WTC11 (cell line): ENCODE results near the gene KBTBD2.

Experiments used
- CREM ChIP-seq: sonication (generic); formaldehyde crosslinking; IDR thresholded peaks from 2 replicates; pipeline ENCODE4 v1.8.1; 2022; ENCODE audit warnings: mild to moderate bottlenecking, missing genetic modification reagents, moderate library complexity
- E2F1 ChIP-seq: sonication (generic); formaldehyde crosslinking; IDR thresholded peaks from 2 replicates; pipeline ENCODE4 v1.8.0; 2022; ENCODE audit warnings: mild to moderate bottlenecking, missing genetic modification reagents
- ESRRA ChIP-seq: sonication (generic); formaldehyde crosslinking; IDR thresholded peaks from 2 replicates; pipeline ENCODE4 v1.8.1; 2022; ENCODE audit warnings: mild to moderate bottlenecking, missing genetic modification reagents, borderline replicate concordance
- IRF1 ChIP-seq: sonication (generic); formaldehyde crosslinking; IDR thresholded peaks from 2 replicates; pipeline ENCODE4 v1.8.0; 2023; ENCODE audit warnings: missing genetic modification reagents
- KAT7 ChIP-seq: sonication (generic); formaldehyde crosslinking; IDR thresholded peaks from 2 replicates; pipeline ENCODE4 v1.8.1; 2023; ENCODE audit warnings: missing genetic modification reagents, mild to moderate bottlenecking, borderline replicate concordance
- MAX ChIP-seq: sonication (generic); formaldehyde crosslinking; IDR thresholded peaks from 2 replicates; pipeline ENCODE4 v1.8.0; 2022; ENCODE audit warnings: mild to moderate bottlenecking, missing genetic modification reagents
- SMAD3 ChIP-seq: sonication (generic); formaldehyde crosslinking; IDR thresholded peaks from 2 replicates; pipeline ENCODE4 v1.8.0; 2022; ENCODE audit warnings: missing genetic modification reagents, mild to moderate bottlenecking, borderline replicate concordance
- TEAD4 ChIP-seq: sonication (generic); formaldehyde crosslinking; IDR thresholded peaks from 2 replicates; pipeline ENCODE4 v1.8.0; 2022; ENCODE audit warnings: mild to moderate bottlenecking, missing genetic modification reagents
- ZBTB43 ChIP-seq: sonication (generic); formaldehyde crosslinking; IDR thresholded peaks from 2 replicates; pipeline ENCODE4 v1.8.1; 2023; ENCODE audit warnings: mild to moderate bottlenecking, missing genetic modification reagents
- ZNF121 ChIP-seq: sonication (generic); formaldehyde crosslinking; IDR thresholded peaks from 2 replicates; pipeline ENCODE4 v1.8.0; 2023; ENCODE audit warnings: missing genetic modification reagents
- ZNF416 ChIP-seq: fragments of 250-450 bp; sonication (Bioruptor Pico); IDR thresholded peaks from 2 replicates; pipeline ENCODE4 v1.9.0; 2021; ENCODE audit warnings: mild to moderate bottlenecking, inconsistent platforms
- ZNF532 ChIP-seq: fragments of 250-450 bp; sonication (Bioruptor Pico); IDR thresholded peaks from 2 replicates; pipeline ENCODE4 v1.9.0; 2021; ENCODE audit warnings: mild to moderate bottlenecking, borderline replicate concordance
- TF ChIP-seq, protein P1 (sequence below): fragments of 200-600 bp; IDR thresholded peaks from 2 replicates; pipeline ENCODE4 v1.8.0; 2022; ENCODE audit warnings: antibody characterized with exemption

- TF ChIP-seq ZNF532 (CRISPR knock-in tag) (no peak), SMAD3 (CRISPR knock-in tag) (no peak), IRF1 (CRISPR knock-in tag) (no peak), CREM (no peak), ZNF416 (CRISPR knock-in tag) (no peak), MAX (CRISPR knock-in tag) (no peak), TEAD4 (CRISPR knock-in tag) (no peak), ZNF121 (CRISPR knock-in tag) (no peak), ZBTB43 (CRISPR knock-in tag) (no peak), E2F1 (CRISPR knock-in tag) (no peak), KAT7 (CRISPR knock-in tag) (no peak), ESRRA (CRISPR knock-in tag) (no peak)
- TF ChIP-seq, protein P1, sequence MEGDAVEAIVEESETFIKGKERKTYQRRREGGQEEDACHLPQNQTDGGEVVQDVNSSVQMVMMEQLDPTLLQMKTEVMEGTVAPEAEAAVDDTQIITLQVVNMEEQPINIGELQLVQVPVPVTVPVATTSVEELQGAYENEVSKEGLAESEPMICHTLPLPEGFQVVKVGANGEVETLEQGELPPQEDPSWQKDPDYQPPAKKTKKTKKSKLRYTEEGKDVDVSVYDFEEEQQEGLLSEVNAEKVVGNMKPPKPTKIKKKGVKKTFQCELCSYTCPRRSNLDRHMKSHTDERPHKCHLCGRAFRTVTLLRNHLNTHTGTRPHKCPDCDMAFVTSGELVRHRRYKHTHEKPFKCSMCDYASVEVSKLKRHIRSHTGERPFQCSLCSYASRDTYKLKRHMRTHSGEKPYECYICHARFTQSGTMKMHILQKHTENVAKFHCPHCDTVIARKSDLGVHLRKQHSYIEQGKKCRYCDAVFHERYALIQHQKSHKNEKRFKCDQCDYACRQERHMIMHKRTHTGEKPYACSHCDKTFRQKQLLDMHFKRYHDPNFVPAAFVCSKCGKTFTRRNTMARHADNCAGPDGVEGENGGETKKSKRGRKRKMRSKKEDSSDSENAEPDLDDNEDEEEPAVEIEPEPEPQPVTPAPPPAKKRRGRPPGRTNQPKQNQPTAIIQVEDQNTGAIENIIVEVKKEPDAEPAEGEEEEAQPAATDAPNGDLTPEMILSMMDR: no peak
These were observed 21.8 kb downstream of the KBTBD2 start for GRCh38 chr7:32869716-32870115.
